Duodenal mucosa (tissue), 2 donors: Measurements from ENCODE around the gene TAP1.

Experiments used
- H3K27ac ChIP-seq: one replicate; pipeline ENCODE4 v1.7.0; 2013; ENCODE audit warnings: low read depth, low read length
- H3K27me3 ChIP-seq, 2 donors: one replicate each; pipeline ENCODE4 v1.7.0; 2013; ENCODE audit warnings: low read length in 2 of 2, control low read depth in 1 of 2; ENCODE audit not compliant: insufficient read depth in 2 of 2, control insufficient read depth in 1 of 2
- H3K36me3 ChIP-seq, 2 donors: one replicate each; pipeline ENCODE4 v1.7.0; 2013; ENCODE audit warnings: low read length in 2 of 2, control low read depth in 1 of 2; ENCODE audit not compliant: insufficient read depth in 2 of 2, control insufficient read depth in 1 of 2
- H3K4me1 ChIP-seq, 2 donors: one replicate each; pipeline ENCODE4 v1.7.0; 2013; ENCODE audit warnings: low read length in 2 of 2, control low read depth in 1 of 2; ENCODE audit not compliant: insufficient read depth in 2 of 2, control insufficient read depth in 1 of 2
- H3K4me3 ChIP-seq, 2 donors: one replicate each; pipeline ENCODE4 v1.7.0; 2013; ENCODE audit warnings: low read length in 2 of 2, low read depth in 1 of 2
- H3K9ac ChIP-seq, 2 donors: one replicate each; pipeline ENCODE4 v1.7.0; 2013; ENCODE audit warnings: low read length in 2 of 2, low read depth in 1 of 2
- H3K9me3 ChIP-seq, 2 donors: one replicate each; pipeline ENCODE4 v1.7.0; 2013; ENCODE audit warnings: low read length in 2 of 2, control low read depth in 1 of 2; ENCODE audit not compliant: control insufficient read depth in 1 of 2

Gene TAP1

GRCh38 chr6:32853541-32854375 lies at the start of gene TAP1, which contains the start of gene PSMB9:
TSS of gene TAP1 (minus strand) at chr6:32853704. CDS start at chr6:32853636, 68 bp downstream.
TSS of gene PSMB9 (plus strand) at chr6:32854192. CDS start at chr6:32854230, 38 bp downstream.
- peak within 1 kb of the TSS; percentile 100 for H3K27ac ChIP-seq
- no peaks in the 10 kb centered on the region for H3K27me3 ChIP-seq
- no peaks in the 10 kb centered on the region for H3K9me3 ChIP-seq
- H3K9ac ChIP-seq, result peak within 1 kb of the TSS; percentile 97 to 100
- peaks cover 42 to 43% of the 10 kb centered on the region in 2 donors for H3K36me3 ChIP-seq
- peak within 1 kb of the TSS; percentile 94 to 97 for H3K4me3 ChIP-seq
- peaks cover 41 to 43% of the 10 kb centered on the region in 2 donors for H3K4me1 ChIP-seq

- peak overlapping the region; percentile 90 for H3K27ac ChIP-seq
- no peaks in the 10 kb centered on the region for H3K36me3 ChIP-seq
- H3K9me3 ChIP-seq, result no peaks in the 10 kb centered on the region
- H3K27me3 ChIP-seq, result no peaks in the 10 kb centered on the region
- H3K4me3 ChIP-seq, result peak overlapping the region; percentile 84 to 97
- H3K9ac ChIP-seq, result peak overlapping the region; percentile 76 to 91
- H3K4me1 ChIP-seq, result peaks cover 12 to 21% of the 10 kb centered on the region in 2 donors
Observed at GRCh38 chr6:32895006-32895345, 41.5 kb upstream of the TAP1 start.

DNA sequence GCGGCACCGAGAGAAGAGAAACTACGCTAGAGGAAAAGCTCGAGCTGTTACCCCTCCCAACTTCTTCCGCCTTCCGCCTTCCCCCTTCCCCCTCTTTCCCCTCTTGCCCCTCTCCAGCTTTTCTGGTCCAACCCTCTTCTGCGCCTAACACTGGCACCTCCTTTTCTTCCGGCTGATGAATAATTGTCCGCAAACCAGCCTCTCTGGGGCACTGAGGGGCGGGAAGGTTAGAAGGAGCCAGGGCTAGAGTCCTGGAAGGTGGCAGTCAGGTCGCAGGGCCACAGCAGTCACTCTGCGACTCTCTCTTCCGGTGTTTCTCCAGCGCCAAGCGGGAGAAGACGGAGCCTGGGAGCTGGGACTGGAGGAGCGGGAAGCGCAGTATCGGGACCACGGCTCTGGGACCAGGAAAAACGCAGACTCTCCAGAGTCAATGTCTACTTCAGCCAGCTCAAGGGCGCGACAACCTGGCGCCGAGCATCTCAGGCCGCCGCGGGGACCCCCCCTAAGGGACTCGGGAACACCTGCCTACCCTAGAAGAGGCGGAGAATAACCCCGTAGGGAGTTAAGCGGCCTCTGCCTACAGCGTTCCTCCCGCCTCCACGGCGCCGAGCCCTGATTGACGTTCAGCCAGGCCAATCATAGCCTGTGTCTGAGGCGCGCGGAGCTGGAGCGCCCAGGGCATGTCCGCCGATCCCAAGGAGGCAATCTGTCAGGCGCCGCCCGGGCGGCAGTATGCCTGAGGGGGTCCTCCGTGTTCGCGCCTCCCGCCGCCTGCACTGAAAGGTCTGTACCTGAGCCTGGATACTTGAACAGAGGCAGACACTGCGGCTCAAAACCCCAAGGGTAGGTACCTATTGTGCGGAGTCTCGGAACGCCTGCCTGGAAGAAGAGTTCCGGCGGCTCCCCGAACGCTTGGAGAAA lies 40.8 kb upstream of the TAP1 start:
- Histone ChIP-seq H3K36me3 (no peaks in the 10 kb centered on the region), H3K27me3 (no peaks in the 10 kb centered on the region), H3K9ac (peak overlapping the region; percentile 76 to 91), H3K9me3 (no peaks in the 10 kb centered on the region), H3K27ac (peak overlapping the region; percentile 90), H3K4me3 (peak overlapping the region; percentile 84 to 97), H3K4me1 (peaks cover 12 to 21% of the 10 kb centered on the region in 2 donors)

DNA sequence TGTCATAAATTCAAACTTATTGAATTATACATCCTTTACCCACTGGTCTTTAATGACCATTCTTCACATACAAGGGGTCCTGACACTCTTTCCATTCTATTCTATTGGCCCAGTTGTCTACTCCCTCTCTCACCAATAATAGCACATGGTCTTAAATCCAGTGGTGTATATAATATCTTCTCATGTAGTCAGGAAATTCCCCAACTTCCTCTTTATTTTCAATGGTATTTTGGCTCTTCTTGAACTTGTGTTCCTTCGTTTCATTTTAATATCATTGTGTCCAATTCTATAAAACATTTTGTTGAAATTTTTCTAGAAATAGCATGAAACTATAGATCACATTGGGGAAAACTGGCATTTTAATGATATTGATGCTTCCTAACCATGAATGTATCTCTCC lies 37.3 kb upstream of the TAP1 start:
- Histone ChIP-seq H3K9ac (no peak overlapping the region), H3K4me1 (peaks cover 7 to 14% of the 10 kb centered on the region in 2 donors), H3K9me3 (no peaks in the 10 kb centered on the region), H3K36me3 (no peaks in the 10 kb centered on the region), H3K27ac (no peak overlapping the region), H3K4me3 (no peak overlapping the region), H3K27me3 (no peaks in the 10 kb centered on the region)

DNA sequence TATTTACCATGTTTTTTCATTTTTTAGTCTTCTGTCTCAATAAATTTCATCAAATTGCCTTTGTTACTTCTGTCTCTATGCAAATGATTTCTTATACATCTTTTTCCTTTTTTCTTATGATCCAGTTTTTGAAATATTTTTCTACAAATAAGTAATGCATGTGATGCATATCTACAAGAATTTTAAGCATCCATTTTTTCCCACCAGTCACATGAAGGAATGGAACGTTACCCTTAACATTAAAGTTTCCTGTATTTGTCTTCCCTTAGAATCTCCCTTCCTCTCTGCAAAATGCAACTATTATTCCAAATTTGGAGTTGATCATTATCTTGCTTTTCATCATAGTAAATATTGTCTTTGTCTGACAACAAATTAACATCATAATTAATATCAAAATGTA lies 36.0 kb upstream of the TAP1 start:
- Histone ChIP-seq H3K4me1 (peaks cover 0 to 5% of the 10 kb centered on the region in 2 donors), H3K4me3 (no peak overlapping the region), H3K27ac (no peak overlapping the region), H3K27me3 (no peaks in the 10 kb centered on the region), H3K9ac (no peak overlapping the region), H3K36me3 (no peaks in the 10 kb centered on the region), H3K9me3 (no peaks in the 10 kb centered on the region)

DNA sequence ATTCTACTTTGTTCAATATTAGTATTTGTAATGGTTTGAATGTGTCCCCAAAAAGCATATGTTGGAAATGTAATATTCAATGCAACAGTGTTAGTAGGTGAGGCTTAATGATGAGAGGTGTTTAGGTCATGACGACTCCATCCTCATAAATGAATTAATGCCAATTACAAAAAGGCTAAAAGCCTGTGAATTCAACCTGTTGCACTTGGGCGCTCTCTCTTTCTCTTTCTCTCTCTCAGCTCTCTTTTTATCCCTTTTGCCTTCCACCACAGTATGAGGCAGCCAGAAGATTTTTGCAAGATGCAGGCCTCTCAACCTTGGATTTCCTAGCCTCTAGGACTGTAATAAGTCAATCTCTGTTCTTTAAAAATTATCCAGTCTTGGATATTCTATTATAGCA lies 35.1 kb upstream of the TAP1 start:
- no peak overlapping the region for H3K27ac ChIP-seq
- no peaks in the 10 kb centered on the region for H3K9me3 ChIP-seq
- no peaks in the 10 kb centered on the region for H3K27me3 ChIP-seq
- peaks cover 0 to 1% of the 10 kb centered on the region in 2 donors for H3K4me1 ChIP-seq
- H3K4me3 ChIP-seq, result no peak overlapping the region
- H3K9ac ChIP-seq, result no peak overlapping the region
- H3K36me3 ChIP-seq, result no peaks in the 10 kb centered on the region

- no peak overlapping the region for H3K27ac ChIP-seq
- H3K4me1 ChIP-seq, result no peaks in the 10 kb centered on the region
- H3K9me3 ChIP-seq, result no peaks in the 10 kb centered on the region
- no peak overlapping the region for H3K9ac ChIP-seq
- H3K4me3 ChIP-seq, result no peak overlapping the region
- H3K27me3 ChIP-seq, result no peaks in the 10 kb centered on the region
- H3K36me3 ChIP-seq, result no peaks in the 10 kb centered on the region
Observed at GRCh38 chr6:32887616-32888015, 34.1 kb upstream of the TAP1 start.

DNA sequence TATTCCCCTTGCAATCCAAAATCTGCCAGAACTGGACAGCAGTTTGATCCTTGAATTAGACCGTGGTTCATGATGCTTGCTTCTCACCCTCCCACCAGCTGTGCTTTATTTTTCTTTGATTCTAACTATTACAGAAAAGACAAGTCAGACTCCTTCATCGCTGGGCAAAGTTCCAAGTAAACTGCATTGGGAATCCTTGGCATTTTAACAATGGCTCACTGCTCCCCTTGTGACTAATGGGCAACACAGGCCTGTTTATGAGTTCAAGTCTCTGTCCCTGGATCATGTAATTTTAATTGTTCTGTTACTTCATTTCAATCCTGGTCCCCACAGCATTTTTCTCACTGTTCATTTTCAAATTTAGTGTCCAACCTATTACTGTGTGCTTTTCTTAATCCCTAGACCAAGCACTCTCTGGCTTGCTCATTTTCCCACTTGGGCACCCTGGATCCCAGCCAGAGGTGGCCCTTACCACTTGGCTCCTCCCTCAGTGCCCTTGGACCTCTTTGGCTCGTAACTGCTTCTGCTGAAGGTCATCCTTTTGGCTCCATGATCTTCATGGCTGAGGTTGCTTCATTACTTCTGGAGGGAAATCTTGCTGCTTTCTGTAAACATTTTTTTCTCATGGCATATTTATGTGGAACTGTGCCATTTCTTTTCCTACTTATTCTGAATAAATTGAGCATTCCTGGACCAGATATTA lies 33.3 kb upstream of the TAP1 start:
- Histone ChIP-seq H3K4me1 (no peaks in the 10 kb centered on the region), H3K9me3 (no peaks in the 10 kb centered on the region), H3K36me3 (no peaks in the 10 kb centered on the region), H3K9ac (no peak overlapping the region), H3K4me3 (no peak overlapping the region), H3K27me3 (no peaks in the 10 kb centered on the region), H3K27ac (no peak overlapping the region)

GRCh38 chr6:32885698-32886286 lies 32.3 kb upstream of the TAP1 start:
- H3K9ac ChIP-seq, result peak overlapping the region; percentile 21 to 30

More at GRCh38 chr6:32885698-32886286, 32.3 kb upstream of the TAP1 start:
- H3K9me3 ChIP-seq, result no peaks in the 10 kb centered on the region
- no peaks in the 10 kb centered on the region for H3K4me1 ChIP-seq
- H3K27me3 ChIP-seq, result no peaks in the 10 kb centered on the region
- no peaks in the 10 kb centered on the region for H3K36me3 ChIP-seq
- H3K4me3 ChIP-seq, result no peak overlapping the region
- H3K27ac ChIP-seq, result no peak overlapping the region
